Activated gamma-delta T cell treated with Interleukin-2 at 50 U/mL for 16 hours (primary cell): ENCODE measurements around the gene ABLIM1.

Source experiments
- DNase-seq: peaks from one replicate; pipeline ENCODE4 v3.0.0-alpha.2; 2020

ABLIM1 gene

DNA sequence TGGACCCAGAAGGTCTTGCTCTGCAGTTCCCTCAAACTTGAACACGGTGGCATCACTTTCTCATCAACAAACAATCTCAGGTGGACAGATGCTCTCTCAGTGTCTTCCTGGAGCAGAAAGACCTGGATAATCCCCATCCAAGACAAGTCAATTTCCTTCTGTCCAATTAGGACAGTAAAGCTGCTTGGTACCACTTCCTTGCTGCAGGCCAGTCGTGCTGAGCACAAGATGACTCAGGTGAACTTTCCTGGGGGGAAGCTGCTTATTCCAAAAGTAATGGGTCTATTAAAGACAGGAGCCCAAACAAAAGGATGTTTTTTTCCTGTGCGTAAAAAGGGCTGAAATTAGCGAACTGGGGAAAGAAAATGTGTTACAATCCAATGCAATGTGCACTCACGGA, 146.2 kb downstream of the ABLIM1 start:
- DNase-seq = no peak

DNA sequence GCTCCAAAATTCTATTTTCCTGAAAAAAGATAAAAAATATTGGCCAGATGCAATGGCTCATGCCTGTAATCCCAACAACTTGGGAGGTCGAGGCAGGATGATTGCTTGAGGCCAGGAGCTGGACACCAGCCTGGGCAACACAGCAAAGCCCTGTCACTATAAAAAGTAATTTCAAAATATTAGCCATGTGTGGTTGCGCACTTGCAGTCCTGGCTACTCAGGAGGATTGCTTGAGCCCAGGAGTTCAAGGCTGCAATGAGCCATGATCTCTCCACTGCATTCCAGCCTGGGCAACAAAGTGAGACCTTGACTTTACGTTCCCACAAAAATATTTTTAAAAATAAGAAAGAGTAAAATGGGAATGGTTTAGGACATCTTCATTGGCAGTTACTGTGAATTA, 149.7 kb downstream of the ABLIM1 start:
- DNase-seq = no peak

GRCh38 chr10:114507449-114507848, 150.6 kb downstream of the ABLIM1 start:
- DNase-seq = no peak

GRCh38 chr10:114506871-114507385, 151.1 kb downstream of the ABLIM1 start:
- no peak for DNase-seq

GRCh38 chr10:114504769-114505579, 153.1 kb downstream of the ABLIM1 start:
- DNase-seq = no peak

DNA sequence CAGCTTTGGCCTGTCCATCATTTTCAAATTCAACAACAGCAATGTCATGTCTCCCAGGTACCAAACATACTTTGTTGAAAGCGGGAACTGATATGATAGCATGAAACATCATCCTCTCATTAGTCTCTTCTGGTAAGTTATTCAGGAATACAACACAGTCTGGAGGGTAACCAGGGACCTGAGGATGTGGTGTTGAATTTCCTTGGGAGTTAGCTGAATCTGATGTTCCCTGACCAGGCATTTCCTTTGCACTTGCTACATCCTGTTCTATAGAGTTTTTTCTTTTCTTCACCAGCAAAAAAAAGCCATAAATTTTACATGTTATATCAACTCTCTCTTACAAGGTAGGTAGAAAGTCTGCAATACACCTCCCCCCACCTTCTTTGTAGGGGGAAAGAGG, 156.0 kb downstream of the ABLIM1 start:
- no peak for DNase-seq

GRCh38 chr10:114501650-114502049, 156.4 kb downstream of the ABLIM1 start:
- DNase-seq = no peak

DNA sequence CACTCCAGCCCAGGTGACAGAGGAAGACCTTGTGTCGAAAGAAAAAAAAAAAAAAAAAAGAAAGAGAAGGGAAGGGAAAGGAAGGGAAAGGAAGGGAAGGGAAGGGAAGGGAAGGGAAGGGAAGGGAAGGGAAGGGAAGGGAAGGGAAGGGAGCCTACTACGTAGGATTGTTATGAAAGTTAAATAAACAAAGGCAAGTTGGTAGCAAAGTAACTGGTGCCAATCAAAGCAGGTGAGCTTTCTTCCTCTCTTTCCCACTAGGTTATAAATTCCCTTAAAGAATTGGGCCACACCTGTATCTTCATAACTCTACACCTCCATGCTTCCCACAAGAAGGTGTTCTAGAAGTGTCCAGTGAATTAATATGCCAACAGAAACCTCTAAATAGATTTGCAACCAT, 157.4 kb downstream of the ABLIM1 start:
- DNase-seq = no peak

- DNase-seq = no peak
Measured at GRCh38 chr10:114499630-114500190, 158.4 kb downstream of the ABLIM1 start.

GRCh38 chr10:114499116-114499515, 159.0 kb downstream of the ABLIM1 start:
- no peak for DNase-seq

- no peak for DNase-seq
Measured at GRCh38 chr10:114498413-114499111, 159.5 kb downstream of the ABLIM1 start.

DNA sequence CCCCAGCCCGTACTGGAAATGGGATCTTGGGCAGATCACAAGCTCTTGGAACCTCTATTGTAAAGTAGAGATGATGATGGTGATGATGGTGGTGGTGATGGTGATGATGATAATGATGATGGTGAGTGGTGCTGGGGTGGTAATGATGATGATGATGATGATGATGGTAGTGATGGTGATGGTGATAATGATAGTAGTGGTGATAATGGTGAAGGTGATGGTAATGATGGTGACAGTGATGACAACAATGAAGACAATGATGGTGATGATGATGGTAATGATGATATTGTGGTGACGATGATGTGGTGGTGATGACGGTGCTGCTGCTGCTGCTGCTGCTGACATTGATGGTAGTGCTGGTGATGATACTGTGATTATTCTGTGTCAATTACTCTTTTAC, 162.8 kb downstream of the ABLIM1 start:
- no peak for DNase-seq

- no peak for DNase-seq
Measured at GRCh38 chr10:114492351-114493037, 165.6 kb downstream of the ABLIM1 start.

DNA sequence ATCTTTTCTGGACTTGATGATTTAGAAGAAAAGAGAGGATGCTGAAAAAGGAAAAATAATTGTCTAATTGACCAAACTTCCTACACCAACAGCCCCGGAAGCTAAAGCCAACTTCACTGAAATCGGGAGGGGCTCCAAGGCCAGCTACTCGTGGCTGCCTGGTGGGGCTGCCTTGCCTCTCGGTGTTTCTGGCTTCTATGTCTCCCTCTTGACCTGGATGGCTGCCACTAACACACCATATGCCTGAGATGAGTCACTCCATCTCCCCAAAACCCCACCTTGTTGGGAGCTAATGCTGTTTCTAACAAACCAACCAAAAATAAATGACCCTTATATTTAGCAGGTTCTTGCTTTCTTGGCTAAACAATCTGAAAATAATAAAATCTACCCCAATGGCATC, 166.1 kb downstream of the ABLIM1 start:
- no peak for DNase-seq

DNA sequence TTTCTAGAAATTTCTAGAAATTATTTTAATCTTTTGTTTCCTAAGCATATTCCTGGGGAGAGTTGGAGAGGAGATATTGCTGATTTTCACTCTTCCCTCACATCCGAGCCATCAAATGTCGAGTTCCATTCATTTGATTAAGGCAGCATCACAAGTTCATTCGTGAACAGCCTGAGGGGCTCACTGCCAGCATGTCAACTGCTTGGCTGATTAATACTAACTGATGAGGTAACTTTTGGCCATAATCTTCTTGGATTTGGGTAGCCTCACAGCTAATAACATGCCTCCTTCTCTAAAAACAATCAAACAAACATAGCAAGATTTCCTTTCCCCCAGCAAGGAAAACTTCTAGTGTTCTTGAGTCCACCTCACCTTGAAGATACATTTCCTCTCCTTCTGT, 166.7 kb downstream of the ABLIM1 start:
- DNase-seq = no peak

GRCh38 chr10:114489521-114490310, 168.4 kb downstream of the ABLIM1 start:
- no peak for DNase-seq

GRCh38 chr10:114487815-114488536, 170.1 kb downstream of the ABLIM1 start:
- no peak for DNase-seq

- no peak for DNase-seq
Measured at GRCh38 chr10:114486938-114487814, 170.9 kb downstream of the ABLIM1 start.

- no peak for DNase-seq
Measured at GRCh38 chr10:114485696-114486400, 172.2 kb downstream of the ABLIM1 start.

- no peak for DNase-seq
Measured at GRCh38 chr10:114483575-114483974, 174.5 kb downstream of the ABLIM1 start.
